Neural progenitor cell (in vitro differentiated cells): ENCODE measurements around the gene CDC42EP1.

ENCODE experiments used
- EZH2 ChIP-seq: fragments of 200-600 bp; sonication (generic); IDR thresholded peaks from 2 replicates; pipeline ENCODE4 v1.6.1; 2017; ENCODE audit warnings: antibody characterized with exemption, mild to moderate bottlenecking, moderate library complexity
- EZH2phosphoT487 ChIP-seq: fragments of 200-600 bp; sonication (generic); IDR thresholded peaks from 2 replicates; pipeline ENCODE4 v1.6.1; 2017; ENCODE audit warnings: antibody characterized with exemption
- TF ChIP-seq, protein P1 (sequence below): fragments of 200-600 bp; sonication (generic); IDR thresholded peaks from 2 replicates; pipeline ENCODE4 v1.5.1; 2017; ENCODE audit warnings: antibody characterized with exemption, mild to moderate bottlenecking

DNA sequence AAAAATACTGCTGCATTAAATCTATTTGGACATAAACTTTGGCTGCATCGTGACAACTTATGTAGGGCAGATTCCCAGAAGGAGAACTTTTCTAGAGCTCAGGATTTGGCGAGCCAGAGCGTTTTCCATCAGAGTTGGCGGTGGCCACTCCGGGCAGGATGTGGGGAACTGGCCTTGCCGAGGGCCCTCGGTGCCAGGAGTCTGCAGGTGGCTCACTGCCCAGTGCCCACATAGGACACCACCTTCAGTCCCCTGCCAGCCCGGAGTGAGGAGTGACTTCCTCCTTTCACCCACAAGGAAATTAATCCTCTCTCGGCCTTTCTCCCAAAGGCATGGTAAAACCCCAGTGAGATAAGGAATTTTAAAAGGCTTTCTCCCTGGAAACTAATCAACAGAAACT, 21.2 kb downstream of the CDC42EP1 start:
- TF ChIP-seq, protein P1, sequence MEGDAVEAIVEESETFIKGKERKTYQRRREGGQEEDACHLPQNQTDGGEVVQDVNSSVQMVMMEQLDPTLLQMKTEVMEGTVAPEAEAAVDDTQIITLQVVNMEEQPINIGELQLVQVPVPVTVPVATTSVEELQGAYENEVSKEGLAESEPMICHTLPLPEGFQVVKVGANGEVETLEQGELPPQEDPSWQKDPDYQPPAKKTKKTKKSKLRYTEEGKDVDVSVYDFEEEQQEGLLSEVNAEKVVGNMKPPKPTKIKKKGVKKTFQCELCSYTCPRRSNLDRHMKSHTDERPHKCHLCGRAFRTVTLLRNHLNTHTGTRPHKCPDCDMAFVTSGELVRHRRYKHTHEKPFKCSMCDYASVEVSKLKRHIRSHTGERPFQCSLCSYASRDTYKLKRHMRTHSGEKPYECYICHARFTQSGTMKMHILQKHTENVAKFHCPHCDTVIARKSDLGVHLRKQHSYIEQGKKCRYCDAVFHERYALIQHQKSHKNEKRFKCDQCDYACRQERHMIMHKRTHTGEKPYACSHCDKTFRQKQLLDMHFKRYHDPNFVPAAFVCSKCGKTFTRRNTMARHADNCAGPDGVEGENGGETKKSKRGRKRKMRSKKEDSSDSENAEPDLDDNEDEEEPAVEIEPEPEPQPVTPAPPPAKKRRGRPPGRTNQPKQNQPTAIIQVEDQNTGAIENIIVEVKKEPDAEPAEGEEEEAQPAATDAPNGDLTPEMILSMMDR, result no peak
- TF ChIP-seq EZH2 (no peak), EZH2phosphoT487 (no peak)
